SU-DHL-6 (cell line): ENCODE measurements around the gene ARF3.

ENCODE experiments used
- H2AFZ ChIP-seq: fragments of 200-600 bp; sonication (generic); 2 replicates; pipeline ENCODE4 v1.6.1; 2014; ENCODE audit warnings: low read depth, mild to moderate bottlenecking, moderate library complexity, mixed read lengths, antibody characterized with exemption, low read length; ENCODE audit not compliant: severe bottlenecking
- H3F3A ChIP-seq: fragments of 200-600 bp; shearing (Covaris generic); 2 replicates; pipeline ENCODE4 v1.6.0; 2016; ENCODE audit warnings: antibody characterized with exemption, mild to moderate bottlenecking; ENCODE audit not compliant: insufficient read depth
- H3K27ac ChIP-seq: fragments of 200-600 bp; sonication (generic); 2 replicates; pipeline ENCODE4 v1.5.1; 2016; ENCODE audit warnings: low read depth, mild to moderate bottlenecking, low read length, moderate library complexity, mixed read lengths
- H3K27me3 ChIP-seq: fragments of 200-600 bp; sonication (generic), shearing (Covaris generic); 2 replicates; pipeline ENCODE4 v1.6.0; 2014; ENCODE audit warnings: mild to moderate bottlenecking, low read length
- H3K36me3 ChIP-seq: fragments of 200-600 bp; sonication (generic); 2 replicates; pipeline ENCODE4 v1.6.1; 2014; ENCODE audit warnings: mild to moderate bottlenecking, low read length, mixed read lengths
- H3K4me2 ChIP-seq: fragments of 300-600, 200-600 bp; shearing (Covaris generic), sonication (generic); 2 replicates; pipeline ENCODE4 v1.6.0; 2014; ENCODE audit warnings: low read length, low read depth, mild to moderate bottlenecking; ENCODE audit not compliant: poor library complexity, severe bottlenecking
- H3K4me3 ChIP-seq: fragments of 200-600 bp; sonication (generic); 2 replicates; pipeline ENCODE4 v1.5.1; 2014; ENCODE audit warnings: antibody characterized with exemption, low read length, mild to moderate bottlenecking, mixed read lengths; ENCODE audit not compliant: insufficient read depth, poor library complexity, severe bottlenecking
- H3K79me2 ChIP-seq: fragments of 200-600 bp; sonication (generic); 2 replicates; pipeline ENCODE4 v1.6.1; 2014; ENCODE audit warnings: mild to moderate bottlenecking, low read length, moderate library complexity; ENCODE audit not compliant: insufficient read depth
- H3K9ac ChIP-seq: fragments of 200-600 bp; sonication (generic); 2 replicates; pipeline ENCODE4 v1.7.0; 2014; ENCODE audit warnings: mild to moderate bottlenecking, low read length
- H3K9me2 ChIP-seq: fragments of 200-600 bp; sonication (generic); replicated peaks from 2 replicates; pipeline ENCODE4 v1.6.1; 2014; ENCODE audit warnings: low read length; ENCODE audit not compliant: insufficient read depth
- H3K9me3 ChIP-seq: fragments of 200-600 bp; sonication (generic); 2 replicates; pipeline ENCODE4 v1.6.1; 2014; ENCODE audit warnings: low read length, mixed read lengths; ENCODE audit not compliant: insufficient read depth
- H4K20me1 ChIP-seq: fragments of 200-600 bp; sonication (generic); 2 replicates; pipeline ENCODE4 v1.6.1; 2014; ENCODE audit warnings: low read depth, mild to moderate bottlenecking, antibody characterized with exemption, low read length, moderate library complexity, mixed read lengths
- EZH2phosphoT487 ChIP-seq: fragments of 200-600 bp; sonication (generic), shearing (Covaris generic); conservative IDR thresholded peaks from 2 replicates; pipeline ENCODE4 v1.6.1; 2018; ENCODE audit warnings: mild to moderate bottlenecking, antibody characterized with exemption, low read length, moderate library complexity, mixed read lengths
- TF ChIP-seq, protein P1 (sequence below): fragments of 200-600 bp; sonication (generic); IDR thresholded peaks from one replicate; pipeline ENCODE4 v1.5.1; 2017; ENCODE audit warnings: antibody characterized with exemption, mild to moderate bottlenecking, low read length, moderate library complexity; ENCODE audit not compliant: insufficient read depth, poor library complexity, severe bottlenecking

Gene ARF3

DNA sequence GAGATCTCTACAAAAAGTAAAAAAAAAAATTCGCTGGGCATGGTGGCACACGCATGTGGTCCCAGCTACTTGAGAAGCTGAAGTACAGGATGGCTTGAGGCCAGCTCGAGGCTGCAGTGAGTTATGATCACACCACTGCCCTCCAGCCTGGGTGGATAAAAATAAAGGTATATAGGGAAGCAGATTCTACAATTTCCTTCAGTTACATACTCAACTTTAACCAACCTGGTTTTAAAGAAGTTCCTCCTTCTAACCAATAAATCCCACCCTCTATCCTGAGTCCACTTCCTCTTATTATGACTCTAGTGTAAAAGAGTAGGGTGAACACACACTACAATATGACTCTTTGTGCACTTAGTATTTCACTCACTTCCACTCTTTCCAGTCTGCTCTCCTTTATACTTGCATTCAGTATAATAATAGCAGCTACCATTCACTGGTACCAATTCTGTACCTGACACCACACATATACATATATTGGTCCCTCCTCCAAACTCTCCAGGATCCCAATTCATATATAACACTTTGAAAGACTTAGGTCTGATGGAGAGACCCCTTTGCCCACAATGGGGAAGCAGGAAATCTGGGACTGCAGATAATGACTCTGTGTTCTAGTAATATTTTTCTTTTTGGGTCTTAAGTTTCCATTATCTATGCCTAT is 2.3 kb downstream of the ARF3 start:
- TF ChIP-seq, protein P1, sequence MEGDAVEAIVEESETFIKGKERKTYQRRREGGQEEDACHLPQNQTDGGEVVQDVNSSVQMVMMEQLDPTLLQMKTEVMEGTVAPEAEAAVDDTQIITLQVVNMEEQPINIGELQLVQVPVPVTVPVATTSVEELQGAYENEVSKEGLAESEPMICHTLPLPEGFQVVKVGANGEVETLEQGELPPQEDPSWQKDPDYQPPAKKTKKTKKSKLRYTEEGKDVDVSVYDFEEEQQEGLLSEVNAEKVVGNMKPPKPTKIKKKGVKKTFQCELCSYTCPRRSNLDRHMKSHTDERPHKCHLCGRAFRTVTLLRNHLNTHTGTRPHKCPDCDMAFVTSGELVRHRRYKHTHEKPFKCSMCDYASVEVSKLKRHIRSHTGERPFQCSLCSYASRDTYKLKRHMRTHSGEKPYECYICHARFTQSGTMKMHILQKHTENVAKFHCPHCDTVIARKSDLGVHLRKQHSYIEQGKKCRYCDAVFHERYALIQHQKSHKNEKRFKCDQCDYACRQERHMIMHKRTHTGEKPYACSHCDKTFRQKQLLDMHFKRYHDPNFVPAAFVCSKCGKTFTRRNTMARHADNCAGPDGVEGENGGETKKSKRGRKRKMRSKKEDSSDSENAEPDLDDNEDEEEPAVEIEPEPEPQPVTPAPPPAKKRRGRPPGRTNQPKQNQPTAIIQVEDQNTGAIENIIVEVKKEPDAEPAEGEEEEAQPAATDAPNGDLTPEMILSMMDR: no peak
- no peak for TF ChIP-seq EZH2phosphoT487
- Histone ChIP-seq H3K4me2 (peak overlapping the region; percentile 84), H3K9me3 (no peaks in the 10 kb centered on the region), H3K36me3 (no peaks in the 10 kb centered on the region), H2AFZ (no peak overlapping the region), H4K20me1 (no peaks in the 10 kb centered on the region), H3K27ac (no peak overlapping the region), H3K27me3 (no peaks in the 10 kb centered on the region), H3K79me2 (peaks cover 55% of the 10 kb centered on the region), H3K4me3 (no peak overlapping the region), H3K9ac (no peak overlapping the region), H3F3A (peaks cover 8% of the 10 kb centered on the region), H3K9me2 (no peaks in the 10 kb centered on the region)

DNA sequence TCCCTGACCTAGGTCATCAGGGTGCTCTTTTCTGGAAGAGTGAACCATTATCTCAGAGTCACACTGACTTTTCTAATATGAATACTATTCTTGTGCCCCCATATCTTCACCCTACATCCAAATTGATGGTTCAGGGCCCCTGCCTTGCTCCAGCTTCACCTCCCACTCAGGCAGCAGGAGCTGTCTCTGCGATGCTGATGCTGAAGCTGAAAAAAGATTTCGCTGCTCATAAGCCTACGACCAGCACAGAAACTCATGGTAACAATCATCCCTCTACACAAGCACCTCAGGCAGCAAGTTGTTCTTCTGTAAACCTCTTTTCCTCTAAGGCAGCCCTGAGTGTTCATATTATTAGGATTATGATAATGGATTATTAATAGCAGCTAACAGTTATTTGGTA is 3.2 kb downstream of the ARF3 start:
- H3K4me2 ChIP-seq: no peak overlapping the region
- no peak for TF ChIP-seq EZH2phosphoT487
- TF ChIP-seq, protein P1: no peak
- H3F3A ChIP-seq: peaks cover 8% of the 10 kb centered on the region
- no peak overlapping the region for H2AFZ ChIP-seq
- peaks cover 60% of the 10 kb centered on the region for H3K79me2 ChIP-seq
- H3K9ac ChIP-seq: no peak overlapping the region
- no peak overlapping the region for H3K4me3 ChIP-seq
- H3K27me3 ChIP-seq: no peaks in the 10 kb centered on the region
- no peaks in the 10 kb centered on the region for H3K9me3 ChIP-seq
- H3K36me3 ChIP-seq: no peaks in the 10 kb centered on the region
- H3K27ac ChIP-seq: no peak overlapping the region
- H4K20me1 ChIP-seq: no peaks in the 10 kb centered on the region
- H3K9me2 ChIP-seq: no peaks in the 10 kb centered on the region

DNA sequence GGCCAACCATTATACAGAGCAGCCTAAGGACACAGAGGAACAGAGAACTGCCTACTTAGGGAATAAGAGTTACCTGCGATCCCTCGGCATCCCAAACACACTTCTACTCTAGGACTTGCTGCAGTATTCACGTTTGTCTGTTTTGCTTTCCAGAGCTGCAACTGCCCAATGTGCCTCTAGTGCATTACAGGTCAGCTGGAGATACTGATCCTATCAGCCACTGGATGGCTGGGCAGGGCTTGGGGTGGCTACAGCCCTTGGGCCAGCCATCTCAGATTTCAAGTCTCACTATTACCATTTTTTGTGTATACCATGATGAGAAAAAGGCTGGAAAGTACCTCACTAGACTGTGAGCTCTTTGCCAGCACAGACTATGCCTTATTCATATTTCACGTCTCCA is 4.6 kb downstream of the ARF3 start:
- Histone ChIP-seq H3K27me3 (no peaks in the 10 kb centered on the region), H3K9me3 (no peaks in the 10 kb centered on the region), H3K4me3 (no peak overlapping the region), H2AFZ (no peak overlapping the region), H3K9ac (no peak overlapping the region), H3K9me2 (no peaks in the 10 kb centered on the region), H4K20me1 (no peaks in the 10 kb centered on the region), H3K36me3 (no peaks in the 10 kb centered on the region), H3K79me2 (peaks cover 63% of the 10 kb centered on the region), H3K4me2 (no peak overlapping the region), H3K27ac (no peak overlapping the region), H3F3A (peaks cover 3% of the 10 kb centered on the region; the same call in 1 of the 2 replicates)
- no peak for TF ChIP-seq EZH2phosphoT487
- TF ChIP-seq, protein P1: no peak
